Measurements from ENCODE around the gene GPHA2. TPM values are rescaled to one million over a fixed set of nuclear protein-coding genes. Genes with fewer than 3 reads are reported as not detected.

The GPHA2 gene
- total and polyA plus RNA-seq, 10 of the 15 experiments (the other 5 are each of a cell fraction or from before 2014, with no cell fraction given), result not detected

GRCh38 chr11:64923944-64924909, 11.5 kb downstream of the GPHA2 start, which contains the start of gene PPP2R5B (continued):
- no peak for TF ChIP-seq BCLAF1 (IDR thresholded peaks at IDR 0.05)
- no peak for TF ChIP-seq BRCA1 (IDR thresholded peaks at IDR 0.05; ENCODE audit: low read depth, low read length)
- TF ChIP-seq YBX1 (IDR thresholded peaks at IDR 0.05), result no peak
- TF ChIP-seq TBL1XR1 (IDR thresholded peaks at IDR 0.05; ENCODE audit: low read depth, low read length), result peak; percentile 59; the same call in 1 of the 2 replicates
- TF ChIP-seq, protein P1, sequence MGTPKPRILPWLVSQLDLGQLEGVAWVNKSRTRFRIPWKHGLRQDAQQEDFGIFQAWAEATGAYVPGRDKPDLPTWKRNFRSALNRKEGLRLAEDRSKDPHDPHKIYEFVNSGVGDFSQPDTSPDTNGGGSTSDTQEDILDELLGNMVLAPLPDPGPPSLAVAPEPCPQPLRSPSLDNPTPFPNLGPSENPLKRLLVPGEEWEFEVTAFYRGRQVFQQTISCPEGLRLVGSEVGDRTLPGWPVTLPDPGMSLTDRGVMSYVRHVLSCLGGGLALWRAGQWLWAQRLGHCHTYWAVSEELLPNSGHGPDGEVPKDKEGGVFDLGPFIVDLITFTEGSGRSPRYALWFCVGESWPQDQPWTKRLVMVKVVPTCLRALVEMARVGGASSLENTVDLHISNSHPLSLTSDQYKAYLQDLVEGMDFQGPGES (IDR thresholded peaks at IDR 0.05), result no peak
- TF ChIP-seq SP1 (IDR thresholded peaks at IDR 0.05; ENCODE audit: low read depth, low read length), result peak; percentile 89
- no peak for TF ChIP-seq POLR2AphosphoS5 (IDR thresholded peaks at IDR 0.05; ENCODE audit: low read length)
- TF ChIP-seq SRF (IDR thresholded peaks at IDR 0.05; ENCODE audit: low read depth in 2 of 2, low read length in 2 of 2), result peak in 1 of 2 experiments; percentile 33; a peak in 1 of 4 replicates
- peak; percentile 14; the same call in 1 of the 2 replicates for TF ChIP-seq NRF1 (conservative IDR thresholded peaks at IDR 0.05; ENCODE audit: low read depth, low read length)
- TF ChIP-seq SMAD1 (IDR thresholded peaks at IDR 0.05; ENCODE audit: low read depth, partially characterized antibody), result no peak
- TF ChIP-seq, protein P2, sequence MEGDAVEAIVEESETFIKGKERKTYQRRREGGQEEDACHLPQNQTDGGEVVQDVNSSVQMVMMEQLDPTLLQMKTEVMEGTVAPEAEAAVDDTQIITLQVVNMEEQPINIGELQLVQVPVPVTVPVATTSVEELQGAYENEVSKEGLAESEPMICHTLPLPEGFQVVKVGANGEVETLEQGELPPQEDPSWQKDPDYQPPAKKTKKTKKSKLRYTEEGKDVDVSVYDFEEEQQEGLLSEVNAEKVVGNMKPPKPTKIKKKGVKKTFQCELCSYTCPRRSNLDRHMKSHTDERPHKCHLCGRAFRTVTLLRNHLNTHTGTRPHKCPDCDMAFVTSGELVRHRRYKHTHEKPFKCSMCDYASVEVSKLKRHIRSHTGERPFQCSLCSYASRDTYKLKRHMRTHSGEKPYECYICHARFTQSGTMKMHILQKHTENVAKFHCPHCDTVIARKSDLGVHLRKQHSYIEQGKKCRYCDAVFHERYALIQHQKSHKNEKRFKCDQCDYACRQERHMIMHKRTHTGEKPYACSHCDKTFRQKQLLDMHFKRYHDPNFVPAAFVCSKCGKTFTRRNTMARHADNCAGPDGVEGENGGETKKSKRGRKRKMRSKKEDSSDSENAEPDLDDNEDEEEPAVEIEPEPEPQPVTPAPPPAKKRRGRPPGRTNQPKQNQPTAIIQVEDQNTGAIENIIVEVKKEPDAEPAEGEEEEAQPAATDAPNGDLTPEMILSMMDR (IDR thresholded peaks at IDR 0.05 in 2 of 3, conservative IDR thresholded peaks at IDR 0.05 in 1 of 3; ENCODE audit: control insufficient read depth in 2 of 3, extremely low read depth in 1 of 3, insufficient read depth in 1 of 3, low read depth in 3 of 3, low read length in 3 of 3), result no peak
- TF ChIP-seq, protein P3, sequence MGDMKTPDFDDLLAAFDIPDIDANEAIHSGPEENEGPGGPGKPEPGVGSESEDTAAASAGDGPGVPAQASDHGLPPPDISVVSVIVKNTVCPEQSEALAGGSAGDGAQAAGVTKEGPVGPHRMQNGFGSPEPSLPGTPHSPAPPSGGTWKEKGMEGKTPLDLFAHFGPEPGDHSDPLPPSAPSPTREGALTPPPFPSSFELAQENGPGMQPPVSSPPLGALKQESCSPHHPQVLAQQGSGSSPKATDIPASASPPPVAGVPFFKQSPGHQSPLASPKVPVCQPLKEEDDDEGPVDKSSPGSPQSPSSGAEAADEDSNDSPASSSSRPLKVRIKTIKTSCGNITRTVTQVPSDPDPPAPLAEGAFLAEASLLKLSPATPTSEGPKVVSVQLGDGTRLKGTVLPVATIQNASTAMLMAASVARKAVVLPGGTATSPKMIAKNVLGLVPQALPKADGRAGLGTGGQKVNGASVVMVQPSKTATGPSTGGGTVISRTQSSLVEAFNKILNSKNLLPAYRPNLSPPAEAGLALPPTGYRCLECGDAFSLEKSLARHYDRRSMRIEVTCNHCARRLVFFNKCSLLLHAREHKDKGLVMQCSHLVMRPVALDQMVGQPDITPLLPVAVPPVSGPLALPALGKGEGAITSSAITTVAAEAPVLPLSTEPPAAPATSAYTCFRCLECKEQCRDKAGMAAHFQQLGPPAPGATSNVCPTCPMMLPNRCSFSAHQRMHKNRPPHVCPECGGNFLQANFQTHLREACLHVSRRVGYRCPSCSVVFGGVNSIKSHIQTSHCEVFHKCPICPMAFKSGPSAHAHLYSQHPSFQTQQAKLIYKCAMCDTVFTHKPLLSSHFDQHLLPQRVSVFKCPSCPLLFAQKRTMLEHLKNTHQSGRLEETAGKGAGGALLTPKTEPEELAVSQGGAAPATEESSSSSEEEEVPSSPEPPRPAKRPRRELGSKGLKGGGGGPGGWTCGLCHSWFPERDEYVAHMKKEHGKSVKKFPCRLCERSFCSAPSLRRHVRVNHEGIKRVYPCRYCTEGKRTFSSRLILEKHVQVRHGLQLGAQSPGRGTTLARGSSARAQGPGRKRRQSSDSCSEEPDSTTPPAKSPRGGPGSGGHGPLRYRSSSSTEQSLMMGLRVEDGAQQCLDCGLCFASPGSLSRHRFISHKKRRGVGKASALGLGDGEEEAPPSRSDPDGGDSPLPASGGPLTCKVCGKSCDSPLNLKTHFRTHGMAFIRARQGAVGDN (IDR thresholded peaks at IDR 0.05), result 0 out of 2 replicates have a peak, but pooled peaks have one; percentile 13
- TF ChIP-seq RELB (IDR thresholded peaks at IDR 0.05; ENCODE audit: low read depth), result peak; percentile 98
- no peak for TF ChIP-seq BMI1 (IDR thresholded peaks at IDR 0.05; ENCODE audit: borderline replicate concordance)
- peak; percentile 60 to 84; a peak in 3 of 4 replicates for TF ChIP-seq BHLHE40 (IDR thresholded peaks at IDR 0.05; ENCODE audit: borderline replicate concordance in 1 of 2, low read depth in 2 of 2, low read length in 1 of 2)
- TF ChIP-seq ASH2L (IDR thresholded peaks at IDR 0.05; ENCODE audit: borderline replicate concordance, low read depth), result no peak

All from GM12878 (cell line).